OCI-LY7 (cell line): ENCODE results near the gene CARD19. TPM values are rescaled to one million over a fixed set of nuclear protein-coding genes. Genes with fewer than 3 reads are reported as not detected.
A peak's percentile ranks its signal among the peaks of the same experiment; 100 is the strongest.

ENCODE experiments used
- BruUV-seq: library from RNA; stranded (reverse); fragments of 400-500 nt; replicated peaks from 2 replicates; lab custom pipeline; 2021; lab: Mats Ljungman, UMichigan
- CTCF ChIA-PET: fragments of 300-600 bp; sonication (Branson Sonifier 250); formaldehyde crosslinking; loops from one replicate; lab custom pipeline; 2022; ENCODE audit warnings: antibody characterized with exemption; ENCODE audit not compliant: unreplicated experiment; lab: Charles Lee
- POLR2A ChIA-PET: fragments of 300-600 bp; sonication (Branson Sonifier 250); formaldehyde crosslinking; loops from one replicate; lab custom pipeline; 2022; ENCODE audit warnings: antibody characterized with exemption; lab: Charles Lee
- DNase-seq: peaks from one replicate; pipeline ENCODE4 v3.0.0-alpha.2; 2015; ENCODE audit warnings: low spot score
- H2AFZ ChIP-seq: fragments of 200-600 bp; sonication (generic), shearing (Covaris generic); 2 replicates; pipeline ENCODE4 v1.6.1; 2014; ENCODE audit warnings: mild to moderate bottlenecking, antibody characterized with exemption, low read length, moderate library complexity
- H3K27ac ChIP-seq: fragments of 200-600 bp; sonication (generic); 2 replicates; pipeline ENCODE4 v1.5.1; 2014; ENCODE audit warnings: mixed run types, low read depth, mild to moderate bottlenecking, moderate library complexity, low read length, inconsistent platforms; ENCODE audit not compliant: poor library complexity, severe bottlenecking
- H3K36me3 ChIP-seq: fragments of 200-600 bp; sonication (generic); 2 replicates; pipeline ENCODE4 v1.6.1; 2014; ENCODE audit warnings: mild to moderate bottlenecking, antibody characterized with exemption, low read length, moderate library complexity, mixed read lengths; ENCODE audit not compliant: insufficient read depth
- H3K4me1 ChIP-seq: fragments of 200-600 bp; sonication (generic); 2 replicates; pipeline ENCODE4 v1.5.1; 2014; ENCODE audit warnings: mild to moderate bottlenecking, low read length; ENCODE audit not compliant: insufficient read depth, poor library complexity, severe bottlenecking
- H3K4me2 ChIP-seq: fragments of 200-600 bp; sonication (generic); 2 replicates; pipeline ENCODE4 v1.6.1; 2014; ENCODE audit warnings: mild to moderate bottlenecking, low read length
- H3K4me3 ChIP-seq: fragments of 200-600 bp; sonication (generic); 2 replicates; pipeline ENCODE4 v1.5.1; 2014; ENCODE audit warnings: mild to moderate bottlenecking, low read depth, low read length; ENCODE audit not compliant: poor library complexity, severe bottlenecking
- H3K79me2 ChIP-seq: fragments of 200-600 bp; sonication (generic); 2 replicates; pipeline ENCODE4 v1.6.1; 2016; ENCODE audit warnings: low read depth, mild to moderate bottlenecking, low read length, moderate library complexity, mixed read lengths; ENCODE audit not compliant: insufficient read depth
- H3K9me2 ChIP-seq: fragments of 200-600 bp; sonication (generic); 2 replicates; pipeline ENCODE4 v1.6.1; 2016; ENCODE audit warnings: mild to moderate bottlenecking, low read length, mixed read lengths; ENCODE audit not compliant: insufficient read depth
- H3K9me3 ChIP-seq: fragments of 200-600 bp; sonication (generic); 2 replicates; pipeline ENCODE4 v1.6.1; 2014; ENCODE audit warnings: mild to moderate bottlenecking, mixed run types, low read length, mixed read lengths
- H4K20me1 ChIP-seq: fragments of 200-600 bp; sonication (generic); 2 replicates; pipeline ENCODE4 v1.6.1; 2014; ENCODE audit warnings: mild to moderate bottlenecking, antibody characterized with exemption, low read length, moderate library complexity, mixed read lengths; ENCODE audit not compliant: insufficient read depth
- EZH2phosphoT487 ChIP-seq: fragments of 200-600 bp; sonication (generic); IDR thresholded peaks from 2 replicates; pipeline ENCODE4 v1.6.1; 2018; ENCODE audit warnings: low read depth, borderline replicate concordance, mild to moderate bottlenecking, mixed run types, antibody characterized with exemption, low read length, moderate library complexity, mixed read lengths
- intact Hi-C: fragments of 100-400 bp; cut with micrococcal nuclease; formaldehyde crosslinking; loops from one replicate; pipeline ENCODE4 v1.10.0; 2022; ENCODE audit not compliant: unreplicated experiment
- total RNA-seq, 2 experiments: library from RNA; depleted of rRNA in 1 of 2; stranded (reverse); fragments of >200 nt in 1 of 2; shearing (Covaris generic) in 1 of 2; gene quantifications; 2 replicates each; pipeline ENCODE4 v1.2.3, GENCODE V29; 2014 to 2022
- TF ChIP-seq, protein P1 (sequence below): fragments of 200-600 bp; sonication (generic); conservative IDR thresholded peaks from 2 replicates; pipeline ENCODE4 v1.5.1; 2014; ENCODE audit warnings: mild to moderate bottlenecking, antibody characterized with exemption, low read length, moderate library complexity, mixed read lengths

The CARD19 gene
- total RNA-seq, 2 experiments from 2014 or later = 15.8 to 26.8 TPM

DNA sequence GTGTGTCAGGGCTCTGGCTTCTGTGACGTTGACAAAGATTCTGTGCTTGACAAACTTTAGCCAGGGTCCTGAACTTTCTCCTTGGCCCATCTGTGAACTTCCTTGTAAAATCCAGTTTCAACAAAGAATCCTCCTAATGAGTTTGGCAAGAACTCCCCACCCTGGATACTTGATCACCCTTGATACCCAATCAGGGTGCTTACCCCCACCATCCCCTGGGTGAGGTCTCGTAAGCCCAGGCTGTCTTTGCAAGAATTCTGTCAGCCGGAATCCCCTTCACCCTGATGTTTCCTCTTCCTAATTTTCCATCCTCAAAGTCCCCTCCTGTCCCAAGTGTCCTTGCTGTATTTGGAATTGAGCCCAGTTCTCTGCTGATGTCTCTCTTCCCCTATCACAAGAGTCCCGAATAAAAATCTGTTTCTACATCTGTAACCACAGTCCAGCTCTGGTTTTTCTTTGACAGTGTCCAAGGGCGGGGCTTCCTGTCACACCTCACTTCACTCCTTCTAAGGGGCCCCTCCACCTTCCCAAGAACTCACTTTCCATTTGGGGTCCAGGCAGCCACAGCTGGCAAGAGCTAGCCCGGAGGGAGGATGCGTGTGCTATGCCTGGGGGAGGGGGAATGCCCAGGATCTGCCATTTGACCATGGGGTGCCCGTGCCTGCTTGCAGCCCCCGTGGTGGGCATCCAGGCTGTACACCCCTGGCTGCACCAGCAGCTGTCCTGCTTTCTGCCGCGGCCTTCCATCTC lies 2.7 kb upstream of the CARD19 start:
- H4K20me1 ChIP-seq = no peaks in the 10 kb centered on the region
- H3K9me2 ChIP-seq = no peaks in the 10 kb centered on the region
- BruUV-seq = no TSS peak
- peak overlapping the region; percentile 87 for H3K27ac ChIP-seq
- peak overlapping the region; percentile 99 for H3K4me2 ChIP-seq
- POLR2A ChIA-PET = interaction anchor here (1.0 kb wide), 1 partner anchor 56 kb away, joined by 3 read pairs; no protein-coding TSS in a partner anchor
- peaks cover 64% of the 10 kb centered on the region for H3K4me1 ChIP-seq
- no peak overlapping the region for H2AFZ ChIP-seq
- intact Hi-C loops = no loop called here
- no peak for TF ChIP-seq EZH2phosphoT487
- TF ChIP-seq, protein P1, sequence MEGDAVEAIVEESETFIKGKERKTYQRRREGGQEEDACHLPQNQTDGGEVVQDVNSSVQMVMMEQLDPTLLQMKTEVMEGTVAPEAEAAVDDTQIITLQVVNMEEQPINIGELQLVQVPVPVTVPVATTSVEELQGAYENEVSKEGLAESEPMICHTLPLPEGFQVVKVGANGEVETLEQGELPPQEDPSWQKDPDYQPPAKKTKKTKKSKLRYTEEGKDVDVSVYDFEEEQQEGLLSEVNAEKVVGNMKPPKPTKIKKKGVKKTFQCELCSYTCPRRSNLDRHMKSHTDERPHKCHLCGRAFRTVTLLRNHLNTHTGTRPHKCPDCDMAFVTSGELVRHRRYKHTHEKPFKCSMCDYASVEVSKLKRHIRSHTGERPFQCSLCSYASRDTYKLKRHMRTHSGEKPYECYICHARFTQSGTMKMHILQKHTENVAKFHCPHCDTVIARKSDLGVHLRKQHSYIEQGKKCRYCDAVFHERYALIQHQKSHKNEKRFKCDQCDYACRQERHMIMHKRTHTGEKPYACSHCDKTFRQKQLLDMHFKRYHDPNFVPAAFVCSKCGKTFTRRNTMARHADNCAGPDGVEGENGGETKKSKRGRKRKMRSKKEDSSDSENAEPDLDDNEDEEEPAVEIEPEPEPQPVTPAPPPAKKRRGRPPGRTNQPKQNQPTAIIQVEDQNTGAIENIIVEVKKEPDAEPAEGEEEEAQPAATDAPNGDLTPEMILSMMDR = no peak
- no peaks in the 10 kb centered on the region for H3K36me3 ChIP-seq
- no peaks in the 10 kb centered on the region for H3K79me2 ChIP-seq
- H3K9me3 ChIP-seq = no peaks in the 10 kb centered on the region
- CTCF ChIA-PET = no interaction called here
- peak; percentile 74 for DNase-seq
- peak overlapping the region; percentile 19 for H3K4me3 ChIP-seq

DNA sequence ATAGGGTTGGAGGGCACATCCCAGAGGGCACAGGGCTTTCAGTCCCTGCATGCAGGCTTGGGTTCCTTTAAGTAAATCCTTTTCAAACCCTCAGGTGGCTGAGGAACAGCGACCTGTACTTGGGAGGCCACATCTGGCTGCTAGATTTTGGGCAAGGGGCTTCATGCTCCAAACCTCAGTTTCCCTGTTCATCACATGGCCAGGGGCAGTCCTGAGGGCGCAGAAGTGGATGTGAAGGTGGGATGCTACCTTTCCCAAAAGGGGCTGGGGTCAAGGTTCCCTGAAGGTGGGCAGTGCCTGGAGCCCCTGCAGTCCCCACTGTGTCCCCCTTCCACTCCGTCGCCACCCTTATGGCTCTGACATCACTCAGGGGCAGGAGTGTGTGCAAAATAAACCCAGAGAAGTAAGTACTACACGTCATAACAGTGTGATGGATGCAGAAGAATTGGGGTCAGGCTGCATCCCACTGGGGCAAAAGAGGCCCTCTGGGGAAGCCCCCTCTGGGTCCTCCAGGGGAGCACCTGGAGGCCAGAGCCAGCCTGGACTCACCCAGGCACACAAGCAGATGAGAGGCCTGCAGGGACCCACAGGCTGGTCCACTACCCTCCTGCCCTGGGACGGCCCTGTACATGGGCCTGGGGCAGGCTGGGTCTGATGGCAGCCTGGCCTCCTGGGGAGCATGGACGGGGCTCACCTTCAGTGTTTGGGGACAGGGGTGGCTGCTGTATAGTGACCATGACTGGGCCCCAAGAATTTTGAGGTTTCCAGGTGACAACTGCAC lies 1.9 kb upstream of the CARD19 start:
- peaks cover 64% of the 10 kb centered on the region for H3K4me1 ChIP-seq

More for the DNA sequence above, 1.9 kb upstream of the CARD19 start:
- Histone ChIP-seq H2AFZ (no peak overlapping the region), H3K9me2 (no peaks in the 10 kb centered on the region), H3K27ac (peak overlapping the region; percentile 87), H3K36me3 (no peaks in the 10 kb centered on the region), H3K4me2 (peak overlapping the region; percentile 99), H3K9me3 (no peaks in the 10 kb centered on the region), H4K20me1 (no peaks in the 10 kb centered on the region), H3K79me2 (no peaks in the 10 kb centered on the region), H3K4me3 (peak overlapping the region; percentile 71)
- ChIA-PET POLR2A (interaction anchor here (1.0 to 1.6 kb wide), 2 partner anchors 29 to 57 kb away, joined by 3 to 13 read pairs; no protein-coding TSS in a partner anchor), CTCF (interaction anchor here (1.0 kb wide), 1 partner anchor 193 kb away, joined by 3 read pairs; no protein-coding TSS in a partner anchor)
- no TSS peak for BruUV-seq
- peak; percentile 25 for DNase-seq
- intact Hi-C loops = loop anchor here (2.0 kb wide), 1 partner anchor 91 kb away; no protein-coding TSS in a partner anchor
- TF ChIP-seq, protein P1 = no peak
- no peak for TF ChIP-seq EZH2phosphoT487
